Measurements from ENCODE around the gene RASEF.
"Not testable (repeated sequence)": the region's sequence is repeated elsewhere in the genome, so short reads cannot be mapped to it uniquely, and the experiment has no call there.

- not testable (repeated sequence) for TF ChIP-seq CTCF (IDR thresholded peaks at IDR 0.05; ENCODE audit: low read length); EZH2 (optimal IDR thresholded peaks at IDR 0.05; ENCODE audit: low read depth, low read length); EZH2phosphoT487 (IDR thresholded peaks at IDR 0.05; ENCODE audit: low read length)
Measured at GRCh38 chr9:83075932-83076331, 13.0 kb upstream of the RASEF start.
